HG02885 (cell line): Measurements from ENCODE around the gene C16orf89.

Experiments used
- ATAC-seq: cut with Tn5 transposase; IDR thresholded peaks from one replicate; pipeline ENCODE4 v1.9.1; 2021; ENCODE audit warnings: mild to moderate bottlenecking; ENCODE audit not compliant: unreplicated experiment, poor library complexity

Gene C16orf89

DNA sequence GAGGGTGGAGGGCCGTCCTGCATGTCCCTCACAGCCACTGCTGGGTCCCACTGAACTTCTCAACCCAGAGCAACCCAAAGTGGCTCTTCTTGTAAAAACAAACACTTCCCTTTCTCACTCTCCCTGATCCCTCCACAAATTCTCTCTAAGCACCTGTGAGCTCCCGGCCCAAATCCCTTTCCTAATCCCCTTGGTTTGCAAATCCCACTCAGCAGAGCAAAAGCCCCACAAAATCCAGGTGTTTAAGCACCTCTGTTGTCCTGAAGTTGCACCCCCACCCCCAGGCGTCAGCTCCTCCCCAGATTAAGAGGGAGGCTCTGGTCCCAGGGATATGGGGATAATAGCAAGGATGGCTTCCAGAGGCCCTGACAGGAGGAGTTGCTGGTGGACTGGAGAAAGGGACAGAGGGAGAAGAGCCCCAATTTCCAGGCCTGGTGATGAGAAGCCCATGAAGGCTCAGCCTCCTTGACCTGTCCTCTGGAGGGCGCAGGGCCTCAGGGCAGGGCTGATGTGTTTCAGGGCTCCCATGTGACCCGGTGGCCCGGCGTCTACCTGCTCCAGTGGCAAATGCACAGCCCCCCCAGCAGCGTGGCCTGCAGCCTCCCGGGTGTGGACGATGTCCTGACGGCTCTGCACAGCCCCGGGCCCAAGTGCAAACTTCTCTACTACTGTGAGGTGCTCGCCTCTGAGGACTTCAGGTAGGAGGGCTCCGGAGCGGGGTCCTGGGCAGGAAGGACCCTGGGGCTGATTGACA lies 55.0 kb downstream of the C16orf89 start:
- ATAC-seq = no peak

DNA sequence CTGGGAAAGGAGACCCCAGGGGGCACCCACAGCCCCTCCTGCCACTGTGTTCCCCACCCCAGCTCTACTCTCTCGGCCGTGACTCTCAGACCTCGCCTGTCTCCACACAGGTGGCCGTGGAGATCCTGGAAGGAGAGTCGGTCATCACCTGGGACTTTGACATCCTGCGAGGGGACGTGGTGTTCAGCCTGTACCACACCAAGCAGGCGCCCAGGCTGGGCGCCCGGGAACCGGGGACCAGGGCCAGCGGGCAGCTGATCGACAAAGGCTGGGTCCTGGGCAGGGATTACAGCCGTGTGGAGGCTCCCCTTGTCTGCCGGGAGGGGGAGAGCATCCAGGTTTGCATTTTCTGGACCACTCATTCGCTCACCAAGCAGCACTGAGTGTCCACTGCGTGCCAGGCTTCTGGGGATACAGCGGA lies 57.4 kb downstream of the C16orf89 start:
- ATAC-seq = no peak

DNA sequence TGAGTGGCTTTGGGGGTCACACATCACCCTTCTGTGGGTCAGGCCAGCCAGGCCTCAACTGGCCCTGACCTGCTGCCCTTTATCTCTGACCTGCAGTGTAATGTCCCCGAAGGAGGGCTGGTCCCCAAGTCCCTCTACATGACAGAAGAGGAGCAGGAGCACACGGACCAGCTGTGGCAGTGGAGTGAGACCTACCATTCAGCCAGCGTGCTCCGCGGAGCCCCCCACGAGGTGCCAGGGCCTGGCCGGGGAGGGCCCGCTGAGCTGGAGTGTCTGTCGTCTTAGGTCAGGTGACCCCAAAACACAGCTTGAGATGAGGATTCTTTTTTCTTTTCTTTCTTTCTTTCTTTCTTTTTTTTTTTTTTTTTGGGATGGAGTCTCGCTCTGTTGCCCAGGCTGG lies 58.5 kb downstream of the C16orf89 start:
- no peak for ATAC-seq

DNA sequence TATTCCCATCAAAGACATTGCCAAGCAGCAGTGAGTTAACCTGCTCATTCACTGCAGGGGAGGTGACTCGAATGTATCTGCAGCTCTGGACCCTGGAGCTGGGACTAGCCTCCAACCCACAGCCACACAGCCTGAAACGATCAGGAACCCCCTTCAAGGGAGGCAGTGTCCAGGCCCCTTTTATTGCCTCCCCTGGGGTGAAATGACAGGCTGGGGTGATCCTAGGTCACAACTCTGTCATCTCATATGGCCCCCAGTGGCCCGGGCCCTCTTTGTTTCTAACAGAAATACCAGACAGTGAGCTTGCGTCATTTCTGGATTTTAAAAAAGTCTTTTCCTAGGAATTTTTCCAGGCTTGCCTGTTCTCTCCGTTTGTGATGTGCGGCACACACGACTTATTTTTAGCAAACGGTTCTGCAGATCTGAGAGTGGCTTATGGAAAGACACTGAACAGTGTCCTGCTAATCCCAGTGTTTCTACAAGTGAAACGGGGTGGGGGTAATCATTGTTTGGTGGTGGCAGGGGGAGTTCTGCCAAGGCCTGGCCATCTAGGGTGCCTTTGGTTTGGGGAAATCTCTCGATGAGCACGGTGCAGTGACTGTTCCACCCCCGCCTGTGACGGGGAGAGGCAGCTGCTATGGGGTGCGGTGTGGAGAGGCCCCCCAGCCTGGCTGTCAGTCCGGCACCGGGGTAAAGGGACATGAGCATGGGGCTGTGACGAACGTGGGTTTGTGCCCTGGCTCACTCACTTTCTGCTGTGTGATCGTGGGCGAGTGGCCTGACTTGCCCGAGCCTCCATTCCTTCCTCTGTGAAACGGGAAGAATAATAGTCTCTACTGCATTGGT lies 59.2 kb downstream of the C16orf89 start:
- ATAC-seq = no peak

DNA sequence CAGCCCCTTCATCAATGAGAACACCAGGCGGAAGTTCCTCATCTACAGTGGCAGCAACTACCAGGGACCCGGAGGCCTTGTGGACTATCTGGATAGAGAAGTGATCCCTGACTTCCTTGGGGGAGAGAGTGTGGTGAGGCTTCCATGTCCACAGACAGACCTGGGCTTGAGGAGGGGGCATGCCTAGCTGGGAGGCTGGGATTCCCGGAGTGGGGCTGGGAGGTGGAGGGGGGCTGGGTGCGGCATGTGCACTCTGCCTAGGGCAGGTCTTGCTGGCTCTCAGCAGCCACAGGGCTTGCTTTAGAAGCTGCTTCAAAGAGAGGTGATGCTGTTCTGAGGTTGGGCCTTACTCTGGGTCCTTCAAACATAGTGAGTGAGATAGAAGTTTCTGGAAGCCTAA lies 59.8 kb downstream of the C16orf89 start:
- ATAC-seq = no peak

DNA sequence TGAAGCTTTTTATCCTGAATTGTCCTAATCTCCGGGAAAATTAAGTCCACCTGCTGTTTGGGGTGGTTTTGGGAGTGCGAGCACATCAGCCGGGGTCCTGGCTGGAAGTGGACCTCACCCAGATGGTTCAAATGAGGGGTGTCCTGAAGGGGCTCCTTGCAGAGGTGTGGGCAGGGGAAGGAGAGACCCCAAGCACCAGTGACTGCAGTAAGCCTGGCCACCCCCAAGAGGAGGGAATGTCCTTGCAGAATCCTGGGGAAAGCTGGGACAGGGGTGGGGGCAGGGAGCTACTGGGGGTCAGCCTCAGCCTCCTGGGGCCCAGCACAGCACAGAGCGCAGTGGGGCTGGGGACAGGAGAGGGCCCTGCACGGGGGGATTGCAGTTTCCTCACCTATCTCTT lies 61.4 kb downstream of the C16orf89 start:
- ATAC-seq = no peak

DNA sequence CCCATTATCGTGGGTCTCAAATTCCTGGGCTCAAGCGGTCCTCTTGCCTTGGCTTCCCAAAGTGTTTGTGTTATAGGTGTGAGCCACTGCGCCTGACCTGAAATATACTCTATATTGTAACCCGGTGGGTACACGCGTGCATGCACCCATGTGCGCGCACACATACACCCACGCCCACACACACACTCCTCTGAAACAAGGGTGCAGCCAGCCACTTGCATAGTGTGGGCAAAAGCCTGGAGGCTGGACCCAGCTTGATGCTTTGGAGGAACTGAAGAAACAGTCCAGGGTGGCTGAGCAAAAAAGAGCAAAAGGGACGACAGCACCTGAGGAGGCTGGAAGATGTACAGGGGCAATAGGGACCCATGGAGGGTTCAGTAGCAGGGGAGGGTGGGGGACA lies 61.9 kb downstream of the C16orf89 start:
- no peak for ATAC-seq

DNA sequence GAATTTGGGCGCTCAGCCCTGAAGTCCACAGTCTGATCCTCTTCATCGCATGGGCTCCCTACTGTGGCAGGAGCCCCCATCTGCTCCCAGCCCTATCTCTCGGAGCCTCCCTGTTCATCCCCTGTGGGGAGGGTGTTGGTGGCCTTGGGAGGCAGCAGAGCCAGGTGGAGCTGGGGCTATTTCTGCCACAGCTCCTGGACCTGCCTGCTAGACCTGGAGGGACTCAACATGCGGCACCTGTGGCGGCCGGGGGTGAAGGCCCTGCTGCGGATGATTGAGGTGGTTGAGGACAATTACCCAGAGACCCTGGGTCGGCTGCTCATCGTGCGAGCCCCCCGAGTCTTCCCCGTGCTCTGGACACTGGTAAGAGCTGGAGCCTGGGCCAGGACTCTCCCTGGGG lies 62.5 kb downstream of the C16orf89 start:
- no peak for ATAC-seq

DNA sequence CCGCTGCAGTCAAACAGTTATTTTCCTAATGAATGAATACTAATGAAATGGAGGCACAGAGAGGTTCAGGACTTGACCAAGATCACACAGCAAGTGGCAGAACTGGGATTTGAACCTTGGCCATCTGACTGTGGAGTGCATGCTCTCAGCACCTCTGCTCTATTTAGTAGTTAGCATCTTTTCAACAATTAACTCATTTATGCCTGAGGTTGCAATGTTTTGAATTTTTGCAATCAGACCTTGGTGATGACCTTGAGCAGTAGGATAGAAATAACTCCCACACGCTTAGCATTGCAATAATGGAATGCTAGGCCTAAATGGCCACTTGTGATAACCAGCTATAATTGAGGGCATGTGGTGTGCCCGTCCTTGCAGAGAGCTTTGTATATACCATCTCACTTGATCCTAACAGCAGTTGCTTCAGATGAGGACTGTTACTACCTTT lies 63.0 kb downstream of the C16orf89 start:
- no peak for ATAC-seq

DNA sequence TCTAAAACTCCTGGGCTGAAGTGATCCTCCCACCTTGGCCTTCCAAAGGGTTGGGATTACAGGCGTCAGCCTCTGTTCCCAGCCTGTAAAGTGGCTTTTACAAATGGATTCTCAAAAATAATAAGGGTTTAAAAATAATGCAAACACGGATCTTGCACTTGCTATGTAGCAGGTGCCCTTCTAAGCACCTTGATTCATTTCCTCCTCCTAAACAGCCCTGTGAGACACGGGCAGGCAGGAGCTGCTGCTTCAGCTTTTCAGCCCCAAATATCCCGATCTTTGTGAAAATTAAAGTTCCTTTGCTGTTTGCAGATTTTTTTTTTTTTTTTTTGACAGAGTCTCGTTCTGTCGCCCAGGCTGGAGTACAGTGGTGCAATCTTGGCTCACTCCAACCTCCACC lies 63.8 kb downstream of the C16orf89 start:
- ATAC-seq = no peak

DNA sequence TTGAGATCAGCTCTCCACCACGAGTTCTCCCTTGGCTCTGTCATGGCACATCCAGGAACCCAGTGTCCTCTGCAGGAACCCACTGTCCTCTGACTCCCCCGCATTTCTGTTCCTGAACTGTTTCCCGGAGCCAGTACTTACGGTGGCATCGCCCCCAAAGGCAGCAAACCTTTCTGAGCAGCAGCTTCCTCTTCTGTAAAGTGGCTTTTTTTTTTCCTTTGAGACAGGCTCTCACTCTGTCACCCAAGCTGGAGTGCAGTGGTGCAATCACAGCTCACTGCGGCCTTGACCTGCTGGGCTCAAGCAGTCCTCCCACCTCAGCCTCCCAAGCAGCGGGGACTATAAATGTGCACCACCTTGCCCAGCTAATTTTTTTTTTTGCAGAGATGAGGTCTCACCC lies 64.2 kb downstream of the C16orf89 start:
- no peak for ATAC-seq

DNA sequence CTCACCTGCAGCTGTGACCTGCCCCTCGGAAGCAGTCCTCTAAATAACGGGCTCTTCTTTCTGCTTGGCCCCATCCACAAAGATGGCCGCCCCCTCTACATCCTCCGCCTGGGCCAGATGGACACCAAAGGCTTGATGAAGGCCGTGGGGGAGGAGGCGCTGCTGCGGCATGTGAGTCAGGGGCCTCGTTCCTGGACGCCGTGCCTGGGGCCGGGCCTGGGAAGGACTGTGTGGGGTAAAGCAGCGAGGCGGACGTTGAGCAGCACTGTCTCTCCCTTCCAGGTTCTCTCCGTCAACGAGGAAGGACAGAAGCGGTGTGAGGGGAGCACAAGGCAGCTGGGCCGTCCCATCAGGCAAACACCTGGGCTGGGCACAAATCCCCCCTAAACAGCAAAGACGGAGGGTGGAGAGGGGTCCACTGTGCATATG lies 65.2 kb downstream of the C16orf89 start:
- ATAC-seq = no peak

DNA sequence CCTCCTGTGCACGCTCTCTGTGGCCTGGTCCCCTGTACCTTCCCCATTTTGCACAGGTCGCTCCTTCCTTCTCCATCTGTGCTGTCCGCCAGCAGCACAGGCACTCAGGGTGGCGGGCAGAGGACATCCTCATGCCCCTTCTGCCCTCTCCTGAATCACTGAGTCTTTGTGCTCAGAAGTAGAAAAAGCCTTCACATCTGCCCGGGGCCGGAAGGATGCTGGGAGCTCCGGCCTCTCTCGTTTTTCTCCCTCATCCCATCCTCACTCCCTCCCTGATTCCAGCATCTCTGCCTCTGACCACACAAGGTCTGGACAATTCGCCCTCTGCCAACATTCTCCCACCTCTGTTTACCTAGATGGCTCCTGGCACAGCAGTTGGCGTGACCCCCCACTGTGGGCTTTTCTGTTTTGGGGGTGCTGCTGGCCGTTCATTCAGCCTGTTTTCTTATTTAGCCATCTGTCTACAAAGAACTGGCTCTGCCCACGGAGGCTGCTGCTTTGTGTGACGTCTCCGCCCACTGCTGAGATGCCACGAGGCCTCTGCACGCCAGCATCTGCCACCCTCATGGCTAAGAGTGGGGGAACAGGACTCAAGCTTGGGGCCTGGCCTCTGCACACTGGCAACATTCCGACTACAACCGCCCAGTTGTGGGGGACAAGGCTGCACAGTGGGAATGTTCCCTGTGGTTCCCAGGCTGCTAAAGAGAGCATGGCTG lies 70.9 kb downstream of the C16orf89 start:
- no peak for ATAC-seq
